GM12878 (cell line): ENCODE data around the gene ADAM19. TPM values are rescaled to one million over a fixed set of nuclear protein-coding genes. Genes with fewer than 3 reads are reported as not detected.
A peak's percentile ranks its signal among the peaks of the same experiment; 100 is the strongest.

Experiments
- ATAC-seq: fragments of 200-7000 bp; cut with Tn5 transposase; 3 replicates; pipeline ENCODE4 v1.9.1; 2020; ENCODE audit warnings: mild to moderate bottlenecking, moderate library complexity
- BruUV-seq: library from RNA; stranded (reverse); fragments of 400-500 nt; replicated peaks from 2 replicates; lab custom pipeline; 2021; lab: Mats Ljungman, UMichigan
- CTCF ChIA-PET: fragments of 300-600 bp; sonication (Branson Sonifier 250); formaldehyde crosslinking; extraction: SDS; loops from one replicate; lab custom pipeline; 2021; ENCODE audit warnings: inconsistent platforms; lab: Yijun Ruan, JAX
- POLR2A ChIA-PET: fragments of 350-600 bp; formaldehyde crosslinking; extraction: SDS; loops from one replicate; lab custom pipeline; 2021; ENCODE audit warnings: inconsistent platforms; lab: Charles Lee
- RAD21 ChIA-PET: fragments of 300-600 bp; sonication (Branson Sonifier 250); formaldehyde crosslinking; loops from one replicate; lab custom pipeline; 2023; ENCODE audit warnings: antibody characterized with exemption; ENCODE audit not compliant: unreplicated experiment; lab: Charles Lee
- SMC1A ChIA-PET: fragments of 300-600 bp; sonication (Branson Sonifier 250); formaldehyde crosslinking; loops from one replicate; lab custom pipeline; 2023; ENCODE audit not compliant: unreplicated experiment, uncharacterized antibody; lab: Charles Lee
- DNase-seq: peaks from one replicate; pipeline ENCODE4 v3.0.0-alpha.2; 2011; ENCODE audit warnings: low read depth, low spot score
- FAIRE-seq: peaks from 3 replicates; lab custom pipeline; 2011; peaks lifted over from hg19 to GRCh38; lab: Jason Lieb, UNC
- H2AFZ ChIP-seq: 2 replicates; pipeline ENCODE4 v1.6.0; 2011; ENCODE audit warnings: low read depth, low read length, control low read depth; ENCODE audit not compliant: control insufficient read depth
- H3K27ac ChIP-seq: 2 replicates; pipeline ENCODE4 v1.5.1; 2011; ENCODE audit warnings: control low read depth; ENCODE audit not compliant: control insufficient read depth, insufficient read depth
- H3K27me3 ChIP-seq, 2 experiments: replicated peaks in 1 of 2; 2 replicates each; pipeline versions ENCODE4 v1.6.0 to v1.6.1; 2011; ENCODE audit warnings: low read length in 1 of 2; ENCODE audit not compliant: control insufficient read depth in 2 of 2, insufficient read depth in 2 of 2
- H3K36me3 ChIP-seq, 2 experiments: 2 replicates each; pipeline ENCODE4 v1.5.1; 2011; ENCODE audit warnings: low read length in 1 of 2; ENCODE audit not compliant: control insufficient read depth in 2 of 2, insufficient read depth in 2 of 2
- H3K4me1 ChIP-seq: 2 replicates; pipeline ENCODE4 v1.6.1; 2011; ENCODE audit warnings: mild to moderate bottlenecking, low read length, moderate library complexity, mixed read lengths; ENCODE audit not compliant: control insufficient read depth, insufficient read depth
- H3K4me2 ChIP-seq: 2 replicates; pipeline ENCODE4 v1.6.0; 2011; ENCODE audit warnings: control low read depth; ENCODE audit not compliant: control insufficient read depth, insufficient read depth
- H3K4me3 ChIP-seq: fragments of 200-600 bp; sonication (generic); 2 replicates; pipeline ENCODE4 v1.5.1; 2016
- H3K79me2 ChIP-seq: 2 replicates; pipeline ENCODE4 v1.6.0; 2011; ENCODE audit warnings: low read length; ENCODE audit not compliant: control insufficient read depth, insufficient read depth
- H3K9ac ChIP-seq: 2 replicates; pipeline ENCODE4 v1.8.0; 2011; ENCODE audit warnings: low read length, control low read depth, mixed read lengths; ENCODE audit not compliant: control insufficient read depth, insufficient read depth
- H3K9me3 ChIP-seq: replicated peaks from 3 replicates; pipeline ENCODE4 v1.5.1; 2011; ENCODE audit warnings: mild to moderate bottlenecking, low read length; ENCODE audit not compliant: control insufficient read depth, insufficient read depth
- H4K20me1 ChIP-seq: 2 replicates; pipeline ENCODE4 v1.6.0; 2011; ENCODE audit not compliant: control insufficient read depth, insufficient read depth
- BACH1 ChIP-seq: fragments of 450-650 bp; IDR thresholded peaks from 2 replicates; pipeline ENCODE4 v1.6.1; 2017; ENCODE audit warnings: mild to moderate bottlenecking, borderline replicate concordance
- BRCA1 ChIP-seq: IDR thresholded peaks from 2 replicates; pipeline ENCODE4 v1.6.1; 2011; ENCODE audit warnings: low read depth, low read length, improper control_type of control experiment
- FOXM1 ChIP-seq: IDR thresholded peaks from 2 replicates; pipeline ENCODE4 v1.6.1; 2012; ENCODE audit warnings: low read depth, mild to moderate bottlenecking, inconsistent platforms, low read length, moderate library complexity
- KDM1A ChIP-seq: fragments of 200-600 bp; sonication (generic); IDR thresholded peaks from 2 replicates; pipeline ENCODE4 v1.6.1; 2016; ENCODE audit warnings: borderline replicate concordance
- NFIC ChIP-seq: IDR thresholded peaks from 2 replicates; pipeline ENCODE4 v1.6.1; 2012; ENCODE audit warnings: low read depth, mild to moderate bottlenecking, inconsistent platforms, low read length, moderate library complexity
- RAD21 ChIP-seq: IDR thresholded peaks from 2 replicates; pipeline ENCODE4 v1.6.1; 2011; ENCODE audit warnings: mild to moderate bottlenecking, low read depth, low read length, moderate library complexity; ENCODE audit not compliant: insufficient read depth
- RB1 ChIP-seq: fragments of 450-650 bp; formaldehyde crosslinking; IDR thresholded peaks from 2 replicates; pipeline ENCODE4 v1.6.1; 2017; ENCODE audit warnings: mild to moderate bottlenecking, borderline replicate concordance
- SMC3 ChIP-seq: IDR thresholded peaks from 2 replicates; pipeline ENCODE4 v1.6.1; 2011; ENCODE audit warnings: low read length, improper control_type of control experiment, borderline replicate concordance
- YY1 ChIP-seq: IDR thresholded peaks from 2 replicates; pipeline ENCODE4 v1.6.1; 2011; ENCODE audit warnings: low read depth, mild to moderate bottlenecking, low read length
- WGBS: methylation state at CpG from one replicate; pipeline ENCODE4 v1.1.6; 2016; ENCODE audit warnings: low lambda C conversion rate; ENCODE audit not compliant: insufficient replicate concordance, insufficient coverage; ENCODE audit errors: missing lambda C conversion rate; 5-methylcytosine and 5-hydroxymethylcytosine counted together
- in situ Hi-C: fragments of 300-500 bp; cut with MboI; formaldehyde crosslinking; loops from 9 replicates; pipeline ENCODE4 v1.14.3; 2018; ENCODE audit warnings: mixed read lengths
- intact Hi-C: fragments of 100-400 bp; cut with micrococcal nuclease; formaldehyde crosslinking; loops from one replicate; pipeline ENCODE4 v1.14.2; 2022; ENCODE audit not compliant: unreplicated experiment
- polyA plus RNA-seq, 11 experiments: library from polyadenylated mRNA; depleted of rRNA in 4 of 11; unstranded in 6 of 11; stranded (reverse) in 5 of 11; fragments of >200 nt; fragmentation: Nextera tagmentation in 4 of 11; fragmentation: Illumina TruSeq in 1 of 11; extraction: Ambion mirVana in 4 of 11; extraction: Trizol in 1 of 11; gene quantifications; 1 replicate in 1 of 11; 2 replicates in 10 of 11; pipeline versions ENCODE4 v1.2.1 to v1.2.3, GENCODE V29; 2011 to 2016; ENCODE audit warnings: inconsistent platforms in 2 of 11, missing spikeins in 2 of 11, low read depth in 1 of 11
- total RNA-seq, 4 experiments: library from RNA; depleted of rRNA in 3 of 4; stranded (reverse); fragments of >200 nt in 3 of 4; fragmentation: Illumina TruSeq in 1 of 4; extraction: Trizol in 1 of 4; gene quantifications; 2 replicates each; pipeline versions ENCODE4 v1.2.1 to v1.2.3, GENCODE V29; 2013 to 2021
- TF ChIP-seq, protein P1 (sequence below), 3 experiments: IDR thresholded peaks in 2 of 3; conservative IDR thresholded peaks in 1 of 3; 2 replicates each; pipeline ENCODE4 v1.5.1; 2011; ENCODE audit warnings: low read depth in 3 of 3, low read length in 3 of 3, mild to moderate bottlenecking in 3 of 3, control low read depth in 2 of 3, moderate library complexity in 2 of 3, inconsistent platforms in 1 of 3, mixed read lengths in 1 of 3; ENCODE audit not compliant: control insufficient read depth in 2 of 3, insufficient read depth in 1 of 3; ENCODE audit errors: extremely low read depth in 1 of 3
- TF ChIP-seq, protein P2 (sequence below): fragments of 450-650 bp; IDR thresholded peaks from 2 replicates; pipeline ENCODE4 v1.6.1; 2017; ENCODE audit warnings: antibody characterized with exemption, mild to moderate bottlenecking, moderate library complexity

Gene ADAM19
- total and polyA plus RNA-seq, 10 of the 15 experiments (the other 5 are each of a cell fraction or from before 2014, with no cell fraction given): 16.0 to 92.8 (median 44.7) TPM

DNA sequence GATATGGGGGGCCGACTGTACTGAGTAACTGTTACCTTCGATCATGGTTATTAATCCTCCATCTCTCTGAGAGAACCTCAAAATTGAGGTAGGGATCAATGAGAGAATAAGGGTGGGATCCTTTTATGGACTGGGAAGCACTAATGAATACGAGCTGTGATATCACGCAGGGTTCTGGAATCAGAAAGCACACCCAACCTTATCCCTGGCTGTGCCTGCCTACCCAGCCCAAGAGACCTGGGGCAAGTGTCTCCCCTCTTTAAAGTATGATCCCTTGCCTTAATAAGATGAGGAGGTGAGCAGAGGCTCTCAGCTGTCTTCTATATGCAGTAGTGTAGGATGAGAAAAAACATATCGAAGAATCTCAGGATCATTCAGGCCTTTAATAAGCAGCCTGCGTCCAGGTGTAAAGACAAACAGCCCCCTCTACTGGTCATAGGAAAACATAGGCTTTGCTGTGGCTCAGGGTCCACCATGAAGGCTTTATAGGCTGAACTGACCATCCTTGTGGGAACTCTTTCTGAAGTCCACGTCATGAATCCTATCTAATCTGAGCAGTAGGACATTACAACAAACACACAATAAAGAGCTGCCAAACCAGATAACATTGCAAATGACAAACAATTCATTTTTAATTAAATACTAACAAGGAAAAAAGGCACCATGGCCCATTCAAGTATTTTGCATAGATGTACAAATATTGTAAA is 98.7 kb downstream of the ADAM19 start:
- H4K20me1 ChIP-seq: no peaks in the 10 kb centered on the region
- no peak for DNase-seq
- no peaks in the 10 kb centered on the region for H3K9me3 ChIP-seq
- no TSS peak for BruUV-seq
- no peak for TF ChIP-seq BACH1
- TF ChIP-seq YY1: 0 out of 2 replicates have a peak, but pooled peaks have one; percentile 52
- TF ChIP-seq RAD21: peak; percentile 89
- TF ChIP-seq, protein P1, sequence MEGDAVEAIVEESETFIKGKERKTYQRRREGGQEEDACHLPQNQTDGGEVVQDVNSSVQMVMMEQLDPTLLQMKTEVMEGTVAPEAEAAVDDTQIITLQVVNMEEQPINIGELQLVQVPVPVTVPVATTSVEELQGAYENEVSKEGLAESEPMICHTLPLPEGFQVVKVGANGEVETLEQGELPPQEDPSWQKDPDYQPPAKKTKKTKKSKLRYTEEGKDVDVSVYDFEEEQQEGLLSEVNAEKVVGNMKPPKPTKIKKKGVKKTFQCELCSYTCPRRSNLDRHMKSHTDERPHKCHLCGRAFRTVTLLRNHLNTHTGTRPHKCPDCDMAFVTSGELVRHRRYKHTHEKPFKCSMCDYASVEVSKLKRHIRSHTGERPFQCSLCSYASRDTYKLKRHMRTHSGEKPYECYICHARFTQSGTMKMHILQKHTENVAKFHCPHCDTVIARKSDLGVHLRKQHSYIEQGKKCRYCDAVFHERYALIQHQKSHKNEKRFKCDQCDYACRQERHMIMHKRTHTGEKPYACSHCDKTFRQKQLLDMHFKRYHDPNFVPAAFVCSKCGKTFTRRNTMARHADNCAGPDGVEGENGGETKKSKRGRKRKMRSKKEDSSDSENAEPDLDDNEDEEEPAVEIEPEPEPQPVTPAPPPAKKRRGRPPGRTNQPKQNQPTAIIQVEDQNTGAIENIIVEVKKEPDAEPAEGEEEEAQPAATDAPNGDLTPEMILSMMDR (IDR thresholded peaks at IDR 0.05 in 2 of 3, conservative IDR thresholded peaks at IDR 0.05 in 1 of 3; ENCODE audit: control insufficient read depth in 2 of 3, extremely low read depth in 1 of 3, insufficient read depth in 1 of 3, low read depth in 3 of 3, low read length in 3 of 3): peak; percentile 74 to 77 (median 77)
- no peak for TF ChIP-seq BRCA1
- no peak for TF ChIP-seq KDM1A
- TF ChIP-seq NFIC: peak; percentile 16; the same call in 1 of the 2 replicates
- 0 out of 2 replicates have a peak, but pooled peaks have one; percentile 13 for TF ChIP-seq FOXM1
- TF ChIP-seq SMC3: peak; percentile 65; the same call in 1 of the 2 replicates
- TF ChIP-seq, protein P2, sequence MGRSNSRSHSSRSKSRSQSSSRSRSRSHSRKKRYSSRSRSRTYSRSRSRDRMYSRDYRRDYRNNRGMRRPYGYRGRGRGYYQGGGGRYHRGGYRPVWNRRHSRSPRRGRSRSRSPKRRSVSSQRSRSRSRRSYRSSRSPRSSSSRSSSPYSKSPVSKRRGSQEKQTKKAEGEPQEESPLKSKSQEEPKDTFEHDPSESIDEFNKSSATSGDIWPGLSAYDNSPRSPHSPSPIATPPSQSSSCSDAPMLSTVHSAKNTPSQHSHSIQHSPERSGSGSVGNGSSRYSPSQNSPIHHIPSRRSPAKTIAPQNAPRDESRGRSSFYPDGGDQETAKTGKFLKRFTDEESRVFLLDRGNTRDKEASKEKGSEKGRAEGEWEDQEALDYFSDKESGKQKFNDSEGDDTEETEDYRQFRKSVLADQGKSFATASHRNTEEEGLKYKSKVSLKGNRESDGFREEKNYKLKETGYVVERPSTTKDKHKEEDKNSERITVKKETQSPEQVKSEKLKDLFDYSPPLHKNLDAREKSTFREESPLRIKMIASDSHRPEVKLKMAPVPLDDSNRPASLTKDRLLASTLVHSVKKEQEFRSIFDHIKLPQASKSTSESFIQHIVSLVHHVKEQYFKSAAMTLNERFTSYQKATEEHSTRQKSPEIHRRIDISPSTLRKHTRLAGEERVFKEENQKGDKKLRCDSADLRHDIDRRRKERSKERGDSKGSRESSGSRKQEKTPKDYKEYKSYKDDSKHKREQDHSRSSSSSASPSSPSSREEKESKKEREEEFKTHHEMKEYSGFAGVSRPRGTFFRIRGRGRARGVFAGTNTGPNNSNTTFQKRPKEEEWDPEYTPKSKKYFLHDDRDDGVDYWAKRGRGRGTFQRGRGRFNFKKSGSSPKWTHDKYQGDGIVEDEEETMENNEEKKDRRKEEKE: no peak
- TF ChIP-seq RB1: 0 out of 2 replicates have a peak, but pooled peaks have one; percentile 39
- no peak overlapping the region for H3K27ac ChIP-seq
- ChIA-PET POLR2A (no interaction called here), SMC1A (interaction anchor here (1.1 to 11.3 kb wide), 7 partner anchors 10 to 261 kb away, joined by 3 to 119 read pairs (median 4); no protein-coding TSS in a partner anchor), CTCF (interaction anchor here (0.6 to 5.8 kb wide), 16 partner anchors 9 to 266 kb away, joined by 3 to 46 read pairs (median 4); partner anchors contain the start of gene NIPAL4), RAD21 (interaction anchor here (0.9 to 2.0 kb wide), 4 partner anchors 15 to 242 kb away, joined by 3 to 11 read pairs (median 4); no protein-coding TSS in a partner anchor)
- no peak overlapping the region for H3K4me2 ChIP-seq
- H3K79me2 ChIP-seq: no peaks in the 10 kb centered on the region
- peak; percentile 85 for ATAC-seq
- H3K9ac ChIP-seq: no peak overlapping the region
- no peaks in the 10 kb centered on the region for H3K27me3 ChIP-seq
- intact Hi-C loops: loop anchor here (2.0 to 5.0 kb wide), 3 partner anchors 44 to 240 kb away; no protein-coding TSS in a partner anchor
- H3K4me3 ChIP-seq: no peak overlapping the region
- H3K4me1 ChIP-seq: no peaks in the 10 kb centered on the region
- H3K36me3 ChIP-seq: peaks cover 6 to 13% of the 10 kb centered on the region in 2 experiments; a peak in 2 of 4 replicates
- in situ Hi-C loops: no loop called here
- FAIRE-seq: peak; percentile 27
- WGBS: 54% methylated on average over 7 of the region's 7 CpGs
- H2AFZ ChIP-seq: no peak overlapping the region
